Activated CD8-positive, alpha-beta memory T cell treated with anti-CD3 and anti-CD28 coated beads for 48 hours (primary cell): ENCODE results near the gene GDF3.

ENCODE experiments used
- DNase-seq, 3 experiments: peaks; one replicate each; pipeline ENCODE4 v3.0.0-alpha.2; 2020; ENCODE audit warnings: low read depth in 2 of 3, low spot score in 2 of 3

The GDF3 gene

GRCh38 chr12:7668171-7668570, 27.4 kb downstream of the GDF3 start:
- DNase-seq = no peak

GRCh38 chr12:7667125-7667524, 28.4 kb downstream of the GDF3 start:
- no peak for DNase-seq

- DNase-seq = no peak
Measured at GRCh38 chr12:7666595-7666994, 29.0 kb downstream of the GDF3 start.

- DNase-seq = no peak
Measured at GRCh38 chr12:7661741-7662140, 33.8 kb downstream of the GDF3 start.

GRCh38 chr12:7656121-7656520, 39.5 kb downstream of the GDF3 start:
- no peak for DNase-seq

GRCh38 chr12:7650091-7650490, 45.5 kb downstream of the GDF3 start:
- no peak for DNase-seq

- DNase-seq = no peak
Measured at GRCh38 chr12:7647071-7647470, 48.5 kb downstream of the GDF3 start.

GRCh38 chr12:7646178-7646475, 49.4 kb downstream of the GDF3 start:
- no peak for DNase-seq

- no peak for DNase-seq
Measured at GRCh38 chr12:7645395-7646177, 50.0 kb downstream of the GDF3 start.

GRCh38 chr12:7642876-7643309, 52.7 kb downstream of the GDF3 start:
- DNase-seq = no peak

GRCh38 chr12:7642287-7642686, 53.3 kb downstream of the GDF3 start:
- DNase-seq = no peak

GRCh38 chr12:7640123-7640995, 55.2 kb downstream of the GDF3 start:
- peak in 2 of 3 experiments; percentile 7 to 15 for DNase-seq
